ENCODE measurements around the gene DHX36. TPM values are rescaled to one million over a fixed set of nuclear protein-coding genes. Genes with fewer than 3 reads are reported as not detected.

DHX36 gene
- total and polyA plus RNA-seq, 2 of the 4 experiments (the other 2 are of a cell fraction), result 27.1 to 30.2 TPM

DNA sequence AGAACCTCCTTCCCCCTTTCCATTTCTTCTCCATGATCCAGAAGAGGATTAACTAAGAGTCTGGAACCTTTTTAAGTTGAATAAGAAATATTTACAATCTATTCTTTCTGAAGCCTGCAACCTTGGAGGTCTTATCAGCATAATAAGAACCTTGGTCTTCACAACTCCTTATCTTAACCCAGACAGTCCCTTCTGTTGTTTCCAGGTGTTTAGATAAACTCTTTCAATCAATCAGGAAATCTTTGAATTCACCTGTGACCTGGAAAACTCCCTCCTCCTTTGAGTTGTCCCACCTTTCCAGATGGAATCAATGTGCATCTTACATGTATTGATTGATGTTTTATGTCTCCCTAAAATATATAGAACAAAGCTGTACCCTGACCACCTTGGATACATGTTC is 3.6 kb upstream of the DHX36 start:
- intact Hi-C loops (cut with micrococcal nuclease) (no loop called here), in situ Hi-C loops (cut with MboI; ENCODE audit: low sequenced_read_pairs) (loop anchor here (10.0 kb wide), 1 partner anchor 997 kb away; no protein-coding TSS in a partner anchor), dilution Hi-C loops (cut with HindIII; ENCODE audit: low sequenced_read_pairs, unreplicated experiment) (no loop called here)
- Histone ChIP-seq H3K36me3 (ENCODE audit: control insufficient read depth, insufficient read depth, low read length) (no peaks in the 10 kb centered on the region), H4K8ac (ENCODE audit: low read depth in 2 of 2, low read length in 2 of 2) (no peak overlapping the region), H4K5ac (ENCODE audit: low read depth, low read length) (no peak overlapping the region), H2BK15ac (ENCODE audit: low read depth, low read length) (no peak overlapping the region), H3K9me3 (ENCODE audit: control insufficient read depth, insufficient read depth, low read length) (no peaks in the 10 kb centered on the region), H3K23ac (ENCODE audit: low read depth, low read length) (no peak overlapping the region), H2BK120ac (ENCODE audit: low read depth, low read length) (no peak overlapping the region), H2AK9ac (replicated peaks; ENCODE audit: low read depth, low read length, poor library complexity) (no peak overlapping the region), H2BK5ac (ENCODE audit: low read depth, low read length, poor library complexity, severe bottlenecking) (no peak overlapping the region), H3K4me3 (ENCODE audit: insufficient read depth, low read depth, low read length) (no peak overlapping the region), H4K91ac (ENCODE audit: insufficient read depth, low read depth, low read length) (no peak overlapping the region), H3K79me1 (ENCODE audit: low read depth in 1 of 2, low read length in 2 of 2) (peaks cover 0 to 7% of the 10 kb centered on the region in 2 experiments; a peak in 1 of 4 replicates), H2BK20ac (ENCODE audit: low read depth, low read length) (no peak overlapping the region), H3K4ac (ENCODE audit: low read depth, low read length) (no peak overlapping the region), H3K14ac (replicated peaks; ENCODE audit: low read depth, low read length) (no peak overlapping the region), H2AFZ (replicated peaks; ENCODE audit: low read length, poor library complexity) (no peak overlapping the region), H2AK5ac (ENCODE audit: low read depth, low read length) (no peak overlapping the region), H3K18ac (ENCODE audit: low read depth, low read length) (no peak overlapping the region), H3K27ac (ENCODE audit: insufficient read depth, low read length) (no peak overlapping the region), H3K4me1 (ENCODE audit: control insufficient read depth, insufficient read depth, low read length) (no peaks in the 10 kb centered on the region), H3K9ac (ENCODE audit: low read depth, low read length) (no peak overlapping the region), H3K56ac (ENCODE audit: extremely low read depth, insufficient read depth, low read length) (no peak overlapping the region), H3K27me3 (ENCODE audit: control insufficient read depth, insufficient read depth, low read length) (no peaks in the 10 kb centered on the region), H4K20me1 (ENCODE audit: insufficient read depth, low read length) (no peaks in the 10 kb centered on the region), H3K4me2 (ENCODE audit: low read depth, low read length) (no peak overlapping the region), H3K9me1 (ENCODE audit: insufficient read depth, low read length) (no peaks in the 10 kb centered on the region)
- BruUV-seq (replicated peaks), result no TSS peak
- DNase-seq (no peak), ATAC-seq (ENCODE audit: low read depth) (no peak)
- CTCF ChIA-PET, result no interaction called here
- TF ChIP-seq POLR2A (IDR thresholded peaks at IDR 0.05; ENCODE audit: low read depth, low read length) (no peak), SMC3 (IDR thresholded peaks at IDR 0.05; ENCODE audit: low read depth, low read length) (no peak), CTCF (conservative IDR thresholded peaks at IDR 0.05; ENCODE audit: low read depth, low read length) (no peak), NFE2L2 (IDR thresholded peaks at IDR 0.05; ENCODE audit: low read depth, low read length) (no peak), MAFK (IDR thresholded peaks at IDR 0.05; ENCODE audit: low read depth, low read length) (no peak), CHD1 (IDR thresholded peaks at IDR 0.05; ENCODE audit: low read depth, low read length) (no peak), BHLHE40 (IDR thresholded peaks at IDR 0.05; ENCODE audit: low read depth, low read length) (no peak), CEBPB (IDR thresholded peaks at IDR 0.05; ENCODE audit: low read depth, low read length) (no peak), FOS (IDR thresholded peaks at IDR 0.05; ENCODE audit: low read depth, low read length) (no peak), MAZ (IDR thresholded peaks at IDR 0.05; ENCODE audit: borderline replicate concordance, low read depth, low read length) (no peak), RCOR1 (IDR thresholded peaks at IDR 0.05; ENCODE audit: insufficient replicate concordance, low read length) (no peak), ELK1 (IDR thresholded peaks at IDR 0.05; ENCODE audit: borderline replicate concordance, low read depth, low read length) (no peak), RAD21 (IDR thresholded peaks at IDR 0.05; ENCODE audit: low read length) (no peak), RFX5 (IDR thresholded peaks at IDR 0.05; ENCODE audit: low read depth, low read length) (no peak)
- TF ChIP-seq, protein P1, sequence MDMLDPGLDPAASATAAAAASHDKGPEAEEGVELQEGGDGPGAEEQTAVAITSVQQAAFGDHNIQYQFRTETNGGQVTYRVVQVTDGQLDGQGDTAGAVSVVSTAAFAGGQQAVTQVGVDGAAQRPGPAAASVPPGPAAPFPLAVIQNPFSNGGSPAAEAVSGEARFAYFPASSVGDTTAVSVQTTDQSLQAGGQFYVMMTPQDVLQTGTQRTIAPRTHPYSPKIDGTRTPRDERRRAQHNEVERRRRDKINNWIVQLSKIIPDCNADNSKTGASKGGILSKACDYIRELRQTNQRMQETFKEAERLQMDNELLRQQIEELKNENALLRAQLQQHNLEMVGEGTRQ (IDR thresholded peaks at IDR 0.05; ENCODE audit: low read depth, low read length), result no peak
- POLR2A ChIA-PET (ENCODE audit: unreplicated experiment), result no interaction called here

Data from IMR-90 (cell line).